ENCODE results near the gene PLEKHD1. TPM values are rescaled to one million over a fixed set of nuclear protein-coding genes. Genes with fewer than 3 reads are reported as not detected.

Gene PLEKHD1
- total and polyA plus RNA-seq, 8 donors: 0.03 to 0.19 (median 0.08) TPM; not detected in 2

GRCh38 chr14:69553252-69553651 is 68.7 kb downstream of the PLEKHD1 start:
- Histone ChIP-seq H3K9me3 (no peaks in the 10 kb centered on the region), H3K27ac (no peak overlapping the region), H3K4me3 (no peak overlapping the region), H3K4me1 (no peaks in the 10 kb centered on the region), H3K36me3 (no peaks in the 10 kb centered on the region), H3K27me3 (peaks cover 0 to 5% (median 0%) of the 10 kb centered on the region in 4 donors)
- WGBS, 2 donors: 72 to 81% methylated on average over 1 of the region's 1 CpG
- FAIRE-seq (no peak), DNase-seq (no peak), ATAC-seq (peak in 1 of 4 donors; percentile 30)
- intact Hi-C loops (cut with DNase I): no loop called here
- no peak for TF ChIP-seq CTCF (IDR thresholded peaks at IDR 0.05)

GRCh38 chr14:69554500-69554899 is 70.0 kb downstream of the PLEKHD1 start:
- no peaks in the 10 kb centered on the region for H3K9me3 ChIP-seq
- H3K4me3 ChIP-seq: no peak overlapping the region
- WGBS, 2 donors: 43 to 44% methylated on average over 4 of the region's 4 CpGs
- DNase-seq (peak in 1 of 6 donors; percentile 31), FAIRE-seq (no peak), ATAC-seq (no peak)
- no peaks in the 10 kb centered on the region for H3K36me3 ChIP-seq
- intact Hi-C loops (cut with DNase I): no loop called here
- H3K27me3 ChIP-seq: peaks cover 0 to 4% (median 0%) of the 10 kb centered on the region in 4 donors
- TF ChIP-seq CTCF (IDR thresholded peaks at IDR 0.05): no peak
- no peaks in the 10 kb centered on the region for H3K4me1 ChIP-seq
- H3K27ac ChIP-seq: no peak overlapping the region

- no peak overlapping the region for H3K27ac ChIP-seq
- DNase-seq: no peak
- 85 to 88% methylated on average over 4 of the region's 4 CpGs for WGBS, 2 donors
- no peaks in the 10 kb centered on the region for H3K36me3 ChIP-seq
- intact Hi-C loops (cut with DNase I): no loop called here
- no peak overlapping the region for H3K4me3 ChIP-seq
- no peak for FAIRE-seq
- H3K9me3 ChIP-seq: no peaks in the 10 kb centered on the region
- no peak for ATAC-seq
- H3K27me3 ChIP-seq: no peaks in the 10 kb centered on the region
- H3K4me1 ChIP-seq: no peaks in the 10 kb centered on the region
- TF ChIP-seq CTCF (IDR thresholded peaks at IDR 0.05): no peak
Measured at GRCh38 chr14:69558774-69559173, 74.2 kb downstream of the PLEKHD1 start.

- WGBS, 2 donors: 44 to 46% methylated on average over 6 of the region's 6 CpGs
- DNase-seq (no peak), ATAC-seq (peak in 2 of 4 donors; percentile 58 to 75), FAIRE-seq (no peak)
- H3K9me3 ChIP-seq: no peaks in the 10 kb centered on the region
- intact Hi-C loops (cut with DNase I): no loop called here
- H3K4me3 ChIP-seq: no peak overlapping the region
- H3K4me1 ChIP-seq: no peaks in the 10 kb centered on the region
- no peak for TF ChIP-seq CTCF (IDR thresholded peaks at IDR 0.05)
- no peaks in the 10 kb centered on the region for H3K36me3 ChIP-seq
- H3K27me3 ChIP-seq: no peaks in the 10 kb centered on the region
- H3K27ac ChIP-seq: no peak overlapping the region
Measured at GRCh38 chr14:69559581-69560011, 75.1 kb downstream of the PLEKHD1 start.

- intact Hi-C loops (cut with DNase I): no loop called here
- DNase-seq (no peak), FAIRE-seq (no peak), ATAC-seq (no peak)
- TF ChIP-seq CTCF (IDR thresholded peaks at IDR 0.05): no peak
- no peaks in the 10 kb centered on the region for H3K9me3 ChIP-seq
- H3K4me3 ChIP-seq: no peak overlapping the region
- 80 to 89% methylated on average over 7 of the region's 7 CpGs for WGBS, 2 donors
- no peaks in the 10 kb centered on the region for H3K36me3 ChIP-seq
- H3K27ac ChIP-seq: no peak overlapping the region
- H3K27me3 ChIP-seq: no peaks in the 10 kb centered on the region
- H3K4me1 ChIP-seq: no peaks in the 10 kb centered on the region
Measured at GRCh38 chr14:69560826-69561225, 76.3 kb downstream of the PLEKHD1 start.
